Activated CD4-positive, alpha-beta T cell treated with anti-CD3 and anti-CD28 coated beads for 24 hours (primary cell): ENCODE data around the gene CSPG4.

ENCODE experiments used
- DNase-seq, 2 donors: peaks; one replicate each; pipeline ENCODE4 v3.0.0-alpha.2; 2020; ENCODE audit warnings: low read depth in 2 of 2

CSPG4 gene

DNA sequence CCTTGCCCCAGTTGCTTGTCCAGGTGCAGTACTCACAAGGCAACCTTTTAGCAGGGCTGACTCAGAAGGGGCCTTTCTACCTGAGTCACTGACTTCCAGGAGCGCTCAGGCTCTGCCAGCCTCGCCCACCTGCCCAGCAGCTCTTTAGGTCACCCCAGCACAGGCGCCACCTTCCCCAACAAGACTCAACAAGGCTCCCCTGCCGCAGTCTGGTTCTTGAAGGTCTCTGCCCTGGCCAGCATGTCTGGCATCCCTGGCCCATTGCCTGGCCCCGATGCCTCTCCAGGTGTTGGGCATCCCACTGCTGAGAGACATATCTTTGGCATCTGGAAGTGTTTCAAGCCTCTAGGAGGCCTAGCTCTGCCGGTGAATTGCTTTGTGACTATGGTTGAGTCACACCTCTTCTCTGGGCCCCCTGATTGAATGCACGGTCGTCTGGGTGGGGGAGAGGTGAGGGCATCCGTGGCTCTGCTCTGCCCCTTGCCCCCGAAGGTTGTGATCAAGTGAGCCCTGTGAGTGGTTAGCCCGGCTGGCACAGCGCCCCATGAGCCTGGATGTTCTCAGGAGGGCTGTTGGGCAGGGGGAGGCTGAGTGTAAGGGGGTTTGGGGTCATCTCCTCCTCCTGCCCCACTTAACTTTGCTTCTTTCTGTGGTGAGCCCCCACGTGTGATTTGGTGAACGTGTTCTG lies 43.3 kb downstream of the CSPG4 start:
- no peak for DNase-seq

DNA sequence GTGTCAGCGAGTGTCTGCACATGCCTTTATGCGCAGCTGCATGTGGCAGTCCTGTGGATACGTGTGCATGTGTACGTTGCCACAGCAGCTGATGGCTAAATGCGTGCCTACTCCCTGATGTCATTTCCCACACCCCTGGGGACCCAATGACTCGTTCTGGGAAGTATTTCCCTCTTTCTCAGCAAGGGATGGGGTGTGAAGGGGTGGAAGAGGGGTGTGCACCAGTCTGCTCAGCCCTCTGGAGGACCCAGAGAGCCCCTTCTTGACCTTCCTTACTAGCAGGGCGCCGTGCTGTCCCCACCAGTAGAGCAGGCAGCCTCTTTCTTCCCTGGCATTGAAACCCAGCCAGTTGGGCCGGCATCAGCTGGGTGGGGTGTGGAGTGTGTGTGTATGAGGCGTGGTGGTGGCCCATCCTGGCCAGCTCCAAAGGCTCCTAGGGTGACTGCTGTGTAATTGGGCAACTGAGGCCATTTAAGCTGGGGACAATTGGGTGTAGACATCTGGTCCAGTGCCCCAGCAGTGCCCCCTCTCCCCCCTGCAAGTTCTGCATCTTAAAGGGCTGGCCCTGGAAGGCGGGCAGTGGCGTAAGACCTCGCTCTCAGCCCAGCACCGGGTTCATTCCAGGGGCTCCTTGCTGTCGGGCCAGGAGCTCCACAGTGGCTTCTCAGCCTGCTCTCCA lies 45.7 kb downstream of the CSPG4 start:
- no peak for DNase-seq

DNA sequence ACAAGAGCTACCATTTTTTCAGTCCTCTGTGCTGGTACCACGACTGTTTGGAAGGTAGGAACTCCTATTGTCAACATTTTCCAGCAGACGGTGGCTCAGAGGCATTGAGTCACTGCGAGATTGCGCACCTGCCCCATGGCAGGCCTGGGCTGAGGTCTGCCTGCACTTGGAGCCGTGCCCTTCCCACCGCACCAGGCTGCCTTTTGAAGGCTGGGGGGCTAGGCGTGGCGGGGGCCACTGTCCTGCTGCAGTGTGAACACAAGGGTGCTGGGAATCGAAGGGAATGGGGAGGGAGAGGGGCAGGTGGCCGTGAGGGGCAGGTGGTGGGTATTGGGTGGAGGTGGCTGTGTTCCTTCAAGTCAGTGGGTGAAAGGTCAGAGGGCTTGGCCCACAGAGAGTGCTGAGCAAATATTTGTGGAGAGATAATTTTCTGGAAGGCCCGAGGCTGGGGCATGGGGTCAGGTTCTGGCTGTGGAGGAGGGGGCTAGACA lies 48.7 kb downstream of the CSPG4 start:
- DNase-seq: no peak

- DNase-seq: no peak
Observed at GRCh38 chr15:75662823-75663519, 49.7 kb downstream of the CSPG4 start.

- no peak for DNase-seq
Observed at GRCh38 chr15:75661756-75662140, 50.9 kb downstream of the CSPG4 start.

DNA sequence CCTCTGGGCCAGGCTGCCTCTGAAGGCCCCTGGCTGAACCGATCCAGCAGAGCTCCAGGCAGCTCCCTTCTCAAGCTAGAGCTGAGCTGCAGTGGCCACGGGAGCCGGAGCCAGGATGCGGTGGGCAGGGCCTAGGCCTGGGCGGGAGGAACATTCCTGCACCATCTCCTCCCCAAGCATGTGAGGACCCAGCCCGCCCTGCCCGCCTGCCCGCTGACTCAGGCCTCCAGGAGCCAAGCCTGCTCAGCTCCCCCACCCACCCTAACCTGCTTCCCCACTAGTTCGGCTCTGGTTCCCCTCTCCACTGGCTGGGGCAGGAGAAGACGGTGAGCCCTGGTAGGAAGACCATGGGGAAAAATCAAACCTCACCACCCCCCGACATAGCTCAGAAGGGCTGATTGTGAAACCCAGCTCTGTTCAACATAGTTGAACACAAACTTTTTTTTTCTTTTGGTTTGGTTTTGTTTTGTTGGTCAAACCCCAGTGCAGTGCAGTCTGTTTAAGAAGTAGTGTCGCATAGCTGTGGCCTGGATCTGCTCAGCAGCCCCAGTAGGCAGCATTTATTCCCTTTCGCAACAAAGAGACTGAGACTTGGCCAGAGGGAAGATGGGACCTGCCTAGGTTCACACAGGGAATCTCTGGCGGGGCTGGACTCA lies 51.4 kb downstream of the CSPG4 start:
- DNase-seq: no peak

DNA sequence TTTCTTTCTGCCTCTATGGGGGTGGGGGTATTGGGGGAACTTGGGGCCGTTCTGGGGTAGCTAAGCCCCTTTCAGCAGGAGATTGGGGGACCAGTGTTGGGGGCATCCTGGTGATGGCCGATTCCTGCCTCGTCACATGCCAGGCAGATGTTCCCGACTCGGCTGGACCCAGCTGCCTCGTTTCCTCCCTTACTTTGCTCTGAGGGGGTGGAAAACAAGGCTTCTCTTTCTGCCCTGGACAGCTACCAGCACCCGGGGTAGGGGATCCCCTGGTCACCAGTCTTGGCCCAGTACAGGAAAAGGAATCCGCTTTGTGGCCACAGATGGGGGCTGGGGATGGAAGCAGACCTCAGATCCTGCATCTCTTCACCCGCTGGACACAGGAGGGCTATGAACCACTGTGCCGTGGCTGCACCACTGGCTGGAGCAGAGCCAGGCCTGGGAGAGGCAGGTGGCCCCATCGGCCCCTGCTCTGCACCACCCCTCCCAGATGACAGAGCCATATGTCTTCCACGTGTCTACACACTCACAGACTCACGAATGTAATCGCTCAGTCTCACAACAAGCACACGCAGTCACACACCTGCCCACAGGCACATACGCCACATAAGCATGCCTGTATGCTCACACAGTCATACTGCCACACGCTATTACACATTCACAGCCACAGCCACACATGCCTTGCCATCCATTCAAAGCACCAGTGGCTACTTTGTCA lies 52.6 kb downstream of the CSPG4 start:
- no peak for DNase-seq

- no peak for DNase-seq
Observed at GRCh38 chr15:75659141-75659771, 53.4 kb downstream of the CSPG4 start.

DNA sequence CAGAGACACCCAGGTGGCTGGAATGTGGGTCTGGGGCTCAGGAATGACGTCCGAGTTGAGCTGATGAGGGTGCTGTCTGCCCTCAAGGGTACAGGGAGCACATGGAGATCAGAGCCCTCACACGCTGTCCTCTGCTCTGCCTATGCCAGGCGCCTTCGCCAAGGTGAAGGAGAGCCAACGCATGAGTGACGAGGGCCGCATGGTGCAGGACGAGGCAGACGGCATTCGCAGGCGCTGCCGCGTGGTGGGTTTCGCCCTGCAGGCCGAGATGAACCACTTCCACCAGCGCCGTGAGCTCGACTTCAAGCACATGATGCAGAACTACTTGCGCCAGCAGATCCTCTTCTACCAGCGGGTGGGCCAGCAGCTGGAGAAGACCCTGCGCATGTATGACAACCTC lies 55.8 kb downstream of the CSPG4 start:
- DNase-seq: no peak

DNA sequence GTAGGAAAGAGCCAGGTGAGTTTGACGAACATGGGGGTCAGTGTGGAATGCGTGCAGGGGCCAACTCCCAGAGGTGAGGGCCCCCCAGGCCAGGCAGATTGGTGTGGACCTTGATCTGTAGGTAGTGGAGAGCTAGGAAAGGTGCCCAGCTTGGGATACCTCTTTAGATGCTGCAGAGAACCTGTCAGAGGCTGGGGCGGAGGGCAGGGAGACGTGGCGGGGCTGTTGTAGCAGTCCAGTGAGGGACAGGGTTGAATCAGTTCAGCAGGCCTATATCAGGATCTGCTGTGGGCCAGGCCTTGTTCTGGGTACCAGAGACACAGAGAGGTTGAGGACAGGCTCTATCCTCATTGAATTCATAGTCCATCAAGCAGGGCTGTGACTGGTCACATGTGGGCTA lies 56.3 kb downstream of the CSPG4 start:
- DNase-seq: no peak

GRCh38 chr15:75655931-75656330 lies 56.7 kb downstream of the CSPG4 start:
- no peak for DNase-seq

- DNase-seq: no peak
Observed at GRCh38 chr15:75654201-75654907, 58.3 kb downstream of the CSPG4 start.

DNA sequence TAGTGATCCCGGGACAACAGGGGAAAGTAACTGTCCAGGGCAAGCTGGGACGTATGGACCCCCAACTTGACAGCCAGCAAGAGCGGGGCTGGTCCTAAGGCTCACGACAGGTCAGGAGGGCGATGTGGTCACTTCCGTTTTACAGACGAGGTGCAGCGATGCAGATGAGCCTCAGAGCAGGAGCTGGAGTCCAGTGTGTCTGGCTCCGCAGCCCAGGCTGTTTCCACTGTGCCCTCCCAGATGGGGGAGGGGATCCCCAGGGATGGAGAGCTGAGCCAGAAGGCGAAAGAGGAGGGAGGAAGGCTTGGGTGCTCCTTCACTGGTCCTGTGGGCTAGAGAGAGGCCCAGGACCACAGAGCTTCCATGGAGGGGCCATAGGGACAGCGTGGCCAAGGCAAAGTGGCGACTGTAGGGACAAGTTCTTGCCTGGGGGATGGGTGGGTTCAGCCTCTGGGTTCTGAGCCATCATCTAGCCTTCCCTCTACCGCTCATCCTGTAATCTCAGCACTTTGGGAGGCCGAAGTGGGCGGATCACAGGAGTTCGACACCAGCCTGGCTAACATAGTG lies 59.2 kb downstream of the CSPG4 start:
- no peak for DNase-seq

GRCh38 chr15:75651810-75652543 lies 60.7 kb downstream of the CSPG4 start:
- DNase-seq: no peak

DNA sequence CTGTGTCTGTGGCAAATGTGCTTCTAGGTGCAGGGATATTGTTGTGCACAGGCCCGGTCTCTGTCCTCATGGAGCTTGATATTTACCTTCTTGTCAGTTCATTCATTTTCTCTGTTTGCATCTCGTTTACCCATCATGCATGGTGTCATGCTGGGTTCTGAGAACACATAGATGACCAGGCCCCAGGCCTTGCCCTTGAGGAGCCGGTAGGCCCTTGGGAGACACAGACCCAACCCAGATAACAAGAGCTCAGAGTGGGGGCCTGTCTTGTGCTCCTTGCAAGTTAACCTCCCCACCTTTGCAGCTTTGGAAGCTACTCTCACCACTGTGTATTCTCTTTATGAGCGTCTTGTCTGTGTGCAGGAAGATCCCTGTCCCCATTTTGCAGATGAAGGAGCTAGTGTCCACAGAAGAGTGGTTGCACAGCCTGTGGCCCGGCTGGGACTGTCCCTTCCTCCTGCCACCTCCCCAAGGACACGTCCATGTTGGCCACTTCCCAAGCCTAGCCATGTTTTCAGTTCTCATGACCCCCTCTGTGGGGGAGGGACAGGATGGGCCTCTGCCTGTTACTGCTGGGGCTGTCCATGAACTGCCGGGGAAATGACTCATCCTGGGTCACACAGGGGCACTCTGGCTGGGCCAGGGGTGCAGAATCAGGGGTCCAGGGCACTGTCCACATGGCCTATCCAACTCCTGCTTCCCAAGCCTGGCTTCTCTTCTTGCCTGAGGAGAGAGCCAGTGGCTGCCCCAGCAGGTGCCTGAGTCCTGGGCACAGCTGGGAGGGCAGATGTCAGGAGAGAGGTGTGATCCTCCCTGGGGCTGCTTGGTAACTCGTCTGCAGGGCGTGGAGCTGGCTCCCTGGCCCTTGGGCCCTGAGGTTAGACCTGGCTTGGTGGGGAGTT lies 61.5 kb downstream of the CSPG4 start:
- DNase-seq: no peak

GRCh38 chr15:75649848-75650247 lies 62.8 kb downstream of the CSPG4 start:
- DNase-seq: no peak

- no peak for DNase-seq
Observed at GRCh38 chr15:75649045-75649761, 63.4 kb downstream of the CSPG4 start.
